Duodenal mucosa (tissue), 2 donors: ENCODE data around the gene POLA2.
"Not testable (repeated sequence)": the region's sequence is repeated elsewhere in the genome, so short reads cannot be mapped to it uniquely, and the experiment has no call there.

ENCODE experiments used
- H3K27ac ChIP-seq: one replicate; pipeline ENCODE4 v1.7.0; 2013; ENCODE audit warnings: low read depth, low read length
- H3K27me3 ChIP-seq, 2 donors: one replicate each; pipeline ENCODE4 v1.7.0; 2013; ENCODE audit warnings: low read length in 2 of 2, control low read depth in 1 of 2; ENCODE audit not compliant: insufficient read depth in 2 of 2, control insufficient read depth in 1 of 2
- H3K36me3 ChIP-seq, 2 donors: one replicate each; pipeline ENCODE4 v1.7.0; 2013; ENCODE audit warnings: low read length in 2 of 2, control low read depth in 1 of 2; ENCODE audit not compliant: insufficient read depth in 2 of 2, control insufficient read depth in 1 of 2
- H3K4me1 ChIP-seq, 2 donors: one replicate each; pipeline ENCODE4 v1.7.0; 2013; ENCODE audit warnings: low read length in 2 of 2, control low read depth in 1 of 2; ENCODE audit not compliant: insufficient read depth in 2 of 2, control insufficient read depth in 1 of 2
- H3K4me3 ChIP-seq, 2 donors: one replicate each; pipeline ENCODE4 v1.7.0; 2013; ENCODE audit warnings: low read length in 2 of 2, low read depth in 1 of 2
- H3K9ac ChIP-seq, 2 donors: one replicate each; pipeline ENCODE4 v1.7.0; 2013; ENCODE audit warnings: low read length in 2 of 2, low read depth in 1 of 2
- H3K9me3 ChIP-seq, 2 donors: one replicate each; pipeline ENCODE4 v1.7.0; 2013; ENCODE audit warnings: low read length in 2 of 2, control low read depth in 1 of 2; ENCODE audit not compliant: control insufficient read depth in 1 of 2

POLA2 gene

DNA sequence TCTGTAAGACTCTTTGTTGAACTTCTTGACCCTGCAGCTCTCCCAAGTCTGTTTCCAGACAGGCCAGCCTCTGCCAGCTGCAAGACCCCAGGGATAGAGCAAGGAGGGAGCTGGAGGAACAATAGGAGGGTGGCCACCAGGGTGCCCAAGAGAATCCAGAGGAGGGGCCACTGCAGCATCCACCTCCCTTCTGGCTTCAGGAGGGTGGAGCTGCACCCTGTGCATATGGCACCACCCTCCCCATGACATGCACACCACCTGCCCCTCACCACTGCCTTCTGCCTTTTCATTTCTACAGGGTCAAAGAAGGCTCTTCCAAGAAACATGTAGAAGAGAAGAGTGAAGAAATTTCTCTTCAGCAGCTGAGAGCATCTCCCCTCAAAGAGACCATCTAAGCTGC is 20.1 kb upstream of the POLA2 start:
- Histone ChIP-seq H3K27ac (no peak overlapping the region), H3K4me3 (no peak overlapping the region), H3K9me3 (no peaks in the 10 kb centered on the region), H3K4me1 (peaks cover 0 to 3% of the 10 kb centered on the region in 2 donors), H3K9ac (no peak overlapping the region), H3K27me3 (no peaks in the 10 kb centered on the region), H3K36me3 (no peaks in the 10 kb centered on the region)

DNA sequence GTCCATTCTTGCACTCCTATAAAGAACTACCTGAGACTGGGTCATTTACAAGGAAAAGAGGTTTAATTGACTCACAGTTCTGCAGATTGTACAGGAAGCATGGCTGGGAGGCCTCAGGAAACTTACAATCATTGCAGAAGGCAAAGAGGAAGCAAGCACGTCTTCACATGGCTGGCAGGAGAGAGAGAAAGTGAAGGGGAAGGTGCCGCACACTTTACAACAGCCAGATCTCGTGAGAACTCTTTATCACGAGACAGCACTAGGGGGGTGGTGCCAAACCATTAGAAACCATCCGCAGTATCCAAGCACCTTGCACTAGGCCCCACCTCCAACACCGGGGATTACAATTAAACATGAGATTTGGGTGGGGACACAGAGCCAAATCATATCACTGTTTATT is 19.4 kb upstream of the POLA2 start:
- H3K9me3 ChIP-seq: no peaks in the 10 kb centered on the region
- H3K4me3 ChIP-seq: no peak overlapping the region
- H3K27me3 ChIP-seq: no peaks in the 10 kb centered on the region
- no peak overlapping the region for H3K27ac ChIP-seq
- no peaks in the 10 kb centered on the region for H3K36me3 ChIP-seq
- peaks cover 0 to 3% of the 10 kb centered on the region in 2 donors for H3K4me1 ChIP-seq
- H3K9ac ChIP-seq: no peak overlapping the region

DNA sequence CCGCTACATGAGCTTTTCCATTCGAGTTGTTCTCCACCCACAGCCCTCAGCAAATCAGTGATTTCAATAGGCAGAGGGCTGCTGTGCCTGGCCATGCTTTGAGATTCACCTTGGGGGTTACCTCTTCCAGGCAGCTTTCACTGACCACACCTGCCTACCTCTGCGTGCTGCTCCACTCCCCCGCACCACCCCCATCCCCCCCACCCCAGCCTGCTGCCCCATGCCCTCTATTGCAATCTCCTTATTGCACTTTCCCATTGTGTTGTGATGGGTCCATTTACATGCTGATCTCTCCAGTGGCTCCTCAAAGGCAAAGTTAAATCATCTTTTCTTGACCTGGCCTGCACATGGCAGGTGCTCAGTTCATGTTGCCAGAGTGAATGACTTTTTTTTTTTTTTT is 18.0 kb upstream of the POLA2 start:
- peaks cover 0 to 3% of the 10 kb centered on the region in 2 donors for H3K4me1 ChIP-seq
- H3K9me3 ChIP-seq: no peaks in the 10 kb centered on the region

DNA sequence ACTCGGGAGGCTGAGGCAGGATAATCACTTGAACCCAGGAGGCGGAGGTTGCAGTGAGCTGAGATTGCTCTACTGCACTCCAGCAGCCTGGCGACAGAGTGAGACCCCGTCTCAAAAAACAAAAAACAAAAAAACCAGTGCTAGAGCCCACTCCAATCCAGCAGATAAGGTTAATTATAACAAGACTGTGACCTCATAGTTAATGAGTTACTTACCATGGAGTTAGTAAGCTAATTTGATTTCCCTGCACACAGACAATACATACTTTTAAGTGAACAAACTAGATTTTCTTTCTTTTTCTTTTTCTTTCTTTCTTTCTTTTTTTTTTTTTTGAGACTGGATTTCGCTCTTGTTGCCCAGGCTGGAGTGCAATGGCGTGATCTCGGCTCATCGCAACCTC is 16.7 kb upstream of the POLA2 start:
- H3K9me3 ChIP-seq, H3K36me3 ChIP-seq, H3K9ac ChIP-seq, H3K27ac ChIP-seq, H3K4me3 ChIP-seq, H3K27me3 ChIP-seq, H3K4me1 ChIP-seq: not testable (repeated sequence)

More for the DNA sequence above, 18.0 kb upstream of the POLA2 start:
- Histone ChIP-seq H3K4me3 (no peak overlapping the region), H3K36me3 (no peaks in the 10 kb centered on the region), H3K27me3 (no peaks in the 10 kb centered on the region), H3K9ac (no peak overlapping the region), H3K27ac (no peak overlapping the region)

DNA sequence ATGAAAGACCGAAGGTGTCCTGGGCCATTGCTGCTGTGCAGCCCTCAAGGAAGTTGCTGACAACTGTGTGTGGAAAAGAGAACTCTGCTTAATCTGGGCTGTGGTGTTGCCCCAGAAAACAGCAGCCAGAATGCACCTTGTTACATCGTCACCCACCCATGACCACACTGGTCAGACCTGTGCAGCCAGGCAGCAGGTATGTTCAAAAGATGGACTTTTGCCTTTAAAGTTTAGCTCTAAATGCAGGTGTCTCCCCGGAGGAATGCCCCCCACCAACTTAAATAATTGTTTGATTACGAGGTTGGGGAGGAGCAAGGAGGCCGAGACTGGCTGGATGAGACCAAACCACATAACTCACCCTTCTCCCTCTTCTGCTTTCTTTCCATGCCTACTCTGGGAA is 15.3 kb upstream of the POLA2 start:
- Histone ChIP-seq H3K4me3 (no peak overlapping the region), H3K9me3 (no peaks in the 10 kb centered on the region), H3K9ac (no peak overlapping the region), H3K27me3 (no peaks in the 10 kb centered on the region), H3K36me3 (no peaks in the 10 kb centered on the region), H3K4me1 (peaks cover 0 to 3% of the 10 kb centered on the region in 2 donors), H3K27ac (no peak overlapping the region)

DNA sequence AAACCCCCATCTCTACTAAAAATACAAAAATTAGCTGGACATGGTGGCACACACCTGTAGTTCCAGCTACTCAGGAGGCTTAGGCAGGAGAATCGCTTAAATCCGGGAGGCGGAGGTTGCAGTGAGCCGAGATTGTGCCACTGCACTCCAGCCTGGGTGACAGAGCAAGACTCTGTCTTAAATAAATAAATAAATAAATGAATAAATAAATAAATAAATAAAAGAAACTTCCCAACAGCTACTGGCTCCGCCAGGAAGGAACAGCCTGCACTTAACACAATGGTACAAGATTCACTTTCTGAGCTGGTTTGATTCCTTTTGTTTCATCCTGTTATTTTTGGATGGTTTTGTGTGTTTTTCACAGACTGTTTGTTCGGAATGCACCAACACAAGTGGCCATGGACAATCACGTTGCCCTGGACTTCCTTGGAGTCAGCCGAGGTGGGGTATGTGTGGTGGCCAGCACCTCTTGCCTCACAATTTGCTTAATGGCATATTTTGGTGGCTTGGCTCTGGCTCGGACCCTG is 13.5 kb upstream of the POLA2 start:
- not testable (repeated sequence) for H3K9ac ChIP-seq, H3K4me1 ChIP-seq, H3K27me3 ChIP-seq, H3K9me3 ChIP-seq, H3K36me3 ChIP-seq, H3K4me3 ChIP-seq, H3K27ac ChIP-seq

DNA sequence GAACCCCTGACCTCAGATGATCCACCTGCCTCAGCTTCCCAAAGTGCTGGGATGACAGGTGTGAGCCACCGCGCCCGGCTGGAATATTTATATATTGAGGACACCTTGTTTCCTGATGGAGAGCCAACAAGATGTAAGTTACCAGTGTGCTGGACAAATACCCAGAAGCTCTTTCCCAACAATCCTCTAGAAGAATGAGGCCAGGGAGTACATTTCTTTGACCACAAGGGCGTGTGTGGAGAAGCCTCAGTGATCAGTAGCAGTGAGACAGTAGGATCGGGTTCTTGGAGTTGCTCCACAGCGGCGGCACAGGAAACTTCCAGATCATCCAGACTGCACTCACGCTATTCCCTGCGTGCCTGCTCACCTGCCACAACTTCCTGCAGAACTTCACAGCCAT is 10.3 kb upstream of the POLA2 start:
- Histone ChIP-seq H3K27ac (no peak overlapping the region), H3K9me3 (no peaks in the 10 kb centered on the region), H3K9ac (no peak overlapping the region), H3K36me3 (no peaks in the 10 kb centered on the region), H3K4me1 (peaks cover 0 to 2% of the 10 kb centered on the region in 2 donors), H3K4me3 (no peak overlapping the region), H3K27me3 (no peaks in the 10 kb centered on the region)

DNA sequence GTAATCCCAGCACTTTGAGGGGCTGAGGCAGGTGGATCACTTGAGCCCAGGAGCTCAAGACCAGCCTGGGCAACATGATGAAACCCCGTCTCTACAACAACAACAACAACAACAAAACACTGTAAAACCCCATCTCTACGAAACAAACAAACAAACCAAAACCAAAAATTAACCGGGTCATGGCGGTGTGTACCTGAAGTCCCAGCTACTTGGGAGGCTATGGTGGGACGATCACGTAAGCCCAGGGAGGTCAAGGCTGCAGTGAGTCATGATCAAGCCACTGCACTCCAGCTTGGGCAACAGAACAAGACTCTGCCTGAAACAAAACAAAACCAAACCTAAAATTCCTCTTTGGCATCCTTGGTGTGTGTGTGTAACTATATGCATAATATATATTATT is 7.0 kb upstream of the POLA2 start:
- H3K4me3 ChIP-seq: no peak overlapping the region

DNA sequence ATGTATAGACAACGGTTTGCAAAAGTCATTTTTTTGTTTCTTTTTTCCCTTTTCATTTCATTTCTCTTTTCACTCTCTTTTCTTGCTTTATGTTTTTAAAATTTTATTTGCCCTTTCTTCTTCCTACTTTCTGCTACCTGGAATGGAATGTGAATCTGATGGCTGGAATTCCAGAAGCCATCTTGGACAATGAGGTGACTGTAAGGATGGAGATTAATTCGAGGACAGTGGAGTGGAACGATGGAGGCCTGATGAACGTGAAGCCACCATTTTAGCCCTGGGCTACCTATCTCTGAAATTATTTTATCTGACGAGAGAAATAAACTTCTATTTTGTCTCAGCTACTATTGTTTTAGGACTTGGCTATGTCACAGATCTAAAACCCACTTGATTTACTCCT is 2.8 kb upstream of the POLA2 start:
- Histone ChIP-seq H3K9ac (no peak overlapping the region), H3K36me3 (no peaks in the 10 kb centered on the region), H3K4me3 (no peak overlapping the region), H3K27ac (no peak overlapping the region), H3K27me3 (no peaks in the 10 kb centered on the region), H3K4me1 (peaks cover 10 to 19% of the 10 kb centered on the region in 2 donors), H3K9me3 (no peaks in the 10 kb centered on the region)

More for the DNA sequence above, 7.0 kb upstream of the POLA2 start:
- H3K4me1 ChIP-seq: no peaks in the 10 kb centered on the region
- H3K27ac ChIP-seq: no peak overlapping the region
- H3K9me3 ChIP-seq: no peaks in the 10 kb centered on the region
- no peak overlapping the region for H3K9ac ChIP-seq
- H3K36me3 ChIP-seq: no peaks in the 10 kb centered on the region
- no peaks in the 10 kb centered on the region for H3K27me3 ChIP-seq

DNA sequence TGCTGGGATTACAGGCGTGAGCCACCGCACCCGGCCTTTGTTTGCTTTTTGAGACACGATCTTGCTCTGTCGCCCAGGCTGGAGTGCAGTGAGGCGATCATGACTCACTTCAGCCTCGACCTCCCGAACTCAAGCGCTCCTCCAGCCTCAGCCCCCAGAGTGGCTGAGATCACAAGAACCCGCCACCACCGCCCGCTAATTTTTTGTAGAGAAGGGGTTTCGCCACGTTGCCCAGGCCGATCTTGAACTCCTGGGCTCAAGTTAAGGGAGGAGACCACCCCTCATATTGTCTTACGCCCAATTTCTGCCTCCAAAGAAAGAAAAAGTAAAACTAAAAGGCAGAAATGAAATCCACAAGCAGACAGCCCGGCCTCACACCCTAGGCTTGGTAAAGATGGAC is 1.5 kb upstream of the POLA2 start:
- H3K9me3 ChIP-seq: no peaks in the 10 kb centered on the region
- no peaks in the 10 kb centered on the region for H3K27me3 ChIP-seq
- no peak overlapping the region for H3K27ac ChIP-seq
- H3K9ac ChIP-seq: no peak overlapping the region
- no peak overlapping the region for H3K4me3 ChIP-seq
- no peaks in the 10 kb centered on the region for H3K36me3 ChIP-seq
- peaks cover 10 to 19% of the 10 kb centered on the region in 2 donors for H3K4me1 ChIP-seq
